Activated CD4-positive, alpha-beta T cell treated with anti-CD3 and anti-CD28 coated beads, Interleukin-2, amount 50 U/mL, for 16 hours (primary cell): Measurements from ENCODE around the gene HTR3C.
A peak's percentile ranks its signal among the peaks of the same experiment; 100 is the strongest.
"Not testable (repeated sequence)": the region's sequence is repeated elsewhere in the genome, so short reads cannot be mapped to it uniquely, and the experiment has no call there.

Source experiments
- DNase-seq: peaks from one replicate; pipeline ENCODE4 v3.0.0-alpha.2; 2020

The HTR3C gene

GRCh38 chr3:184052767-184053166 is at the start of gene HTR3C:
Gene HTR3C (plus strand): TSS chr3:184053047. CDS start chr3:184053081, 34 bp downstream.
- DNase-seq, result no peak

GRCh38 chr3:184003187-184003967 is 49.5 kb upstream of the HTR3C start:
- DNase-seq, result no peak

- DNase-seq, result no peak
Observed at GRCh38 chr3:184004476-184004875, 48.4 kb upstream of the HTR3C start.

GRCh38 chr3:184005941-184006507 is 46.8 kb upstream of the HTR3C start:
- no peak for DNase-seq

GRCh38 chr3:184007143-184007813 is 45.6 kb upstream of the HTR3C start:
- DNase-seq, result not testable (repeated sequence)

GRCh38 chr3:184008161-184008560 is 44.7 kb upstream of the HTR3C start:
- DNase-seq, result no peak

GRCh38 chr3:184011230-184011876 is 41.5 kb upstream of the HTR3C start:
- no peak for DNase-seq

GRCh38 chr3:184011937-184012889 is 40.6 kb upstream of the HTR3C start:
- no peak for DNase-seq

GRCh38 chr3:184015381-184016019 is 37.3 kb upstream of the HTR3C start:
- no peak for DNase-seq

GRCh38 chr3:184016169-184016570 is 36.7 kb upstream of the HTR3C start:
- no peak for DNase-seq

GRCh38 chr3:184016811-184017671 is 35.8 kb upstream of the HTR3C start:
- peak; percentile 63 for DNase-seq

GRCh38 chr3:184017672-184018423 is 35.0 kb upstream of the HTR3C start, which contains the start of gene ABCC5:
Gene ABCC5 (minus strand): TSS chr3:184017884. CDS start chr3:184014392, 3,492 bp downstream.
- DNase-seq, result peak; percentile 90

GRCh38 chr3:184018424-184018973 is 34.3 kb upstream of the HTR3C start:
- DNase-seq, result no peak

- peak; percentile 12 for DNase-seq
Observed at GRCh38 chr3:184022323-184022722, 30.5 kb upstream of the HTR3C start.

- DNase-seq, result not testable (repeated sequence)
Observed at GRCh38 chr3:184025256-184025655, 27.6 kb upstream of the HTR3C start.

- DNase-seq, result not testable (repeated sequence)
Observed at GRCh38 chr3:184028275-184028890, 24.5 kb upstream of the HTR3C start.

- no peak for DNase-seq
Observed at GRCh38 chr3:184029443-184029842, 23.4 kb upstream of the HTR3C start.

GRCh38 chr3:184030536-184030935 is 22.3 kb upstream of the HTR3C start:
- no peak for DNase-seq
